ENCODE results near the gene LHFPL3.

DNA sequence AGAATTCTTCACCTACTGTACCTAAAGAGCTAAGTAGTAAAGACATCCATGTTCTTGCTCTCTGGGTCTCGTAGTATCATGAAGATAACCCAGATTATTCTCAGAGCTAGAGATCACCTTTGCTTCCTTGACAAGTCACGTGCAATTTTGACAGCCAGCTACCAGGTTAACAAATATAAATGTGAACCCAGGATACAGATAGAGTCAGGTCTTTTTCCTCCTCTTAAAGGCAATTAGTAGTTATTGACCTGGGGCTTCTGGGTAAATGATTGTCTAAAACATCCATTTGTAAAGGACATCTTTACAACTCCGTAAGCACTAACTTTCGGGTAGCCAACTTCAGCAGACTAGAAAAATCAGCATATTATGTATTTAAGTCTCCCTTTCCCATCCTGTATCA, 28.8 kb downstream of the LHFPL3 start:
- no peak for TF ChIP-seq POLR2A (IDR thresholded peaks at IDR 0.05; ENCODE audit: low read depth, low read length)
- TF ChIP-seq, protein P1, sequence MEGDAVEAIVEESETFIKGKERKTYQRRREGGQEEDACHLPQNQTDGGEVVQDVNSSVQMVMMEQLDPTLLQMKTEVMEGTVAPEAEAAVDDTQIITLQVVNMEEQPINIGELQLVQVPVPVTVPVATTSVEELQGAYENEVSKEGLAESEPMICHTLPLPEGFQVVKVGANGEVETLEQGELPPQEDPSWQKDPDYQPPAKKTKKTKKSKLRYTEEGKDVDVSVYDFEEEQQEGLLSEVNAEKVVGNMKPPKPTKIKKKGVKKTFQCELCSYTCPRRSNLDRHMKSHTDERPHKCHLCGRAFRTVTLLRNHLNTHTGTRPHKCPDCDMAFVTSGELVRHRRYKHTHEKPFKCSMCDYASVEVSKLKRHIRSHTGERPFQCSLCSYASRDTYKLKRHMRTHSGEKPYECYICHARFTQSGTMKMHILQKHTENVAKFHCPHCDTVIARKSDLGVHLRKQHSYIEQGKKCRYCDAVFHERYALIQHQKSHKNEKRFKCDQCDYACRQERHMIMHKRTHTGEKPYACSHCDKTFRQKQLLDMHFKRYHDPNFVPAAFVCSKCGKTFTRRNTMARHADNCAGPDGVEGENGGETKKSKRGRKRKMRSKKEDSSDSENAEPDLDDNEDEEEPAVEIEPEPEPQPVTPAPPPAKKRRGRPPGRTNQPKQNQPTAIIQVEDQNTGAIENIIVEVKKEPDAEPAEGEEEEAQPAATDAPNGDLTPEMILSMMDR (IDR thresholded peaks at IDR 0.05; ENCODE audit: extremely low read depth in 1 of 2, insufficient read depth in 1 of 2, low read depth in 1 of 2, low read length in 2 of 2), result no peak
- no peak for TF ChIP-seq EZH2 (IDR thresholded peaks at IDR 0.05; ENCODE audit: borderline replicate concordance, low read depth, low read length, severe bottlenecking)
- TF ChIP-seq FOS (IDR thresholded peaks at IDR 0.05; ENCODE audit: borderline replicate concordance, insufficient read depth, low read length), result no peak
- no peak for TF ChIP-seq POLR2AphosphoS5 (IDR thresholded peaks at IDR 0.05; ENCODE audit: insufficient read depth, low read depth, low read length)
- TF ChIP-seq, protein P2, sequence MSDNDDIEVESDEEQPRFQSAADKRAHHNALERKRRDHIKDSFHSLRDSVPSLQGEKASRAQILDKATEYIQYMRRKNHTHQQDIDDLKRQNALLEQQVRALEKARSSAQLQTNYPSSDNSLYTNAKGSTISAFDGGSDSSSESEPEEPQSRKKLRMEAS (IDR thresholded peaks at IDR 0.05; ENCODE audit: insufficient read depth, insufficient read length), result no peak
- TF ChIP-seq JUN (IDR thresholded peaks at IDR 0.05; ENCODE audit: borderline replicate concordance, insufficient read depth, insufficient read length, low read depth), result no peak

All from endothelial cell of umbilical vein (primary cell).